ENCODE data around the gene ICE2. TPM values are rescaled to one million over a fixed set of nuclear protein-coding genes. Genes with fewer than 3 reads are reported as not detected.
A peak's percentile ranks its signal among the peaks of the same experiment; 100 is the strongest.

The ICE2 gene
- total RNA-seq, 4 donors from 2014 or later, result 5.8 to 19.0 (median 14.3) TPM

- TF ChIP-seq CTCF (IDR thresholded peaks at IDR 0.05 in 4 of 5, conservative IDR thresholded peaks at IDR 0.05 in 1 of 5) (peak in 1 of 5 experiments; percentile 10), POLR2A (IDR thresholded peaks at IDR 0.05) (no peak)
- Histone ChIP-seq H3K4me1 (peaks cover 87 to 94% of the 10 kb centered on the region in 2 donors), H3K4me3 (peak overlapping the region in 2 of 4 donors; percentile 10 to 16), H3K36me3 (peaks cover 0 to 8% of the 10 kb centered on the region in 2 donors), H3K27me3 (no peaks in the 10 kb centered on the region), H3K9me3 (no peaks in the 10 kb centered on the region), H3K27ac (peak overlapping the region; percentile 94 to 99 (median 98))
- DNase-seq, result peak in 1 of 2 donors; percentile 75
- intact Hi-C loops (cut with DNase I; ENCODE audit: low total_unique reads) (loop anchor here (2.0 kb wide), 1 partner anchor 28 kb away; no protein-coding TSS in a partner anchor), in situ Hi-C loops (cut with MboI; ENCODE audit: low sequenced_read_pairs in 4 of 4) (no loop called here)
- ATAC-seq, result peak; percentile 72 to 81
Measured at GRCh38 chr15:60390871-60391501, 88.0 kb downstream of the ICE2 start.

- Histone ChIP-seq H3K4me3 (peak overlapping the region in 2 of 4 donors; percentile 10 to 20), H3K4me1 (peaks cover 87 to 93% of the 10 kb centered on the region in 2 donors), H3K9me3 (no peaks in the 10 kb centered on the region), H3K27ac (peak overlapping the region in 3 of 4 donors; percentile 15 to 99 (median 98)), H3K27me3 (no peaks in the 10 kb centered on the region), H3K36me3 (peaks cover 0 to 8% of the 10 kb centered on the region in 2 donors)
- DNase-seq, result no peak
- intact Hi-C loops (cut with DNase I; ENCODE audit: low total_unique reads), result loop anchor here (2.0 kb wide), 1 partner anchor 27 kb away; no protein-coding TSS in a partner anchor
- no peak for ATAC-seq
- in situ Hi-C loops (cut with MboI; ENCODE audit: low sequenced_read_pairs in 4 of 4), result no loop called here
- TF ChIP-seq CTCF (IDR thresholded peaks at IDR 0.05 in 4 of 5, conservative IDR thresholded peaks at IDR 0.05 in 1 of 5) (no peak), POLR2A (IDR thresholded peaks at IDR 0.05) (no peak)
Measured at GRCh38 chr15:60390231-60390630, 88.7 kb downstream of the ICE2 start.

GRCh38 chr15:60389261-60390077 is 89.5 kb downstream of the ICE2 start:
- peak overlapping the region; percentile 15 to 98 (median 42) for H3K27ac ChIP-seq
- no peaks in the 10 kb centered on the region for H3K27me3 ChIP-seq
- in situ Hi-C loops (cut with MboI; ENCODE audit: low sequenced_read_pairs in 4 of 4) (no loop called here), intact Hi-C loops (cut with DNase I; ENCODE audit: low total_unique reads) (loop anchor here (2.0 kb wide), 1 partner anchor 27 kb away; no protein-coding TSS in a partner anchor)
- H3K9me3 ChIP-seq, result no peaks in the 10 kb centered on the region
- DNase-seq (no peak), ATAC-seq (no peak)
- H3K4me1 ChIP-seq, result peaks cover 85 to 93% of the 10 kb centered on the region in 2 donors
- peak overlapping the region in 3 of 4 donors; percentile 10 to 20 (median 15) for H3K4me3 ChIP-seq
- peaks cover 0 to 15% of the 10 kb centered on the region in 2 donors for H3K36me3 ChIP-seq
- no peak for TF ChIP-seq POLR2A (IDR thresholded peaks at IDR 0.05)
- no peak for TF ChIP-seq CTCF (IDR thresholded peaks at IDR 0.05 in 4 of 5, conservative IDR thresholded peaks at IDR 0.05 in 1 of 5)

- peaks cover 0 to 34% of the 10 kb centered on the region in 2 donors for H3K36me3 ChIP-seq
Measured at GRCh38 chr15:60387321-60387720, 91.6 kb downstream of the ICE2 start.

More at GRCh38 chr15:60387321-60387720, 91.6 kb downstream of the ICE2 start:
- H3K9me3 ChIP-seq, result no peaks in the 10 kb centered on the region
- H3K4me3 ChIP-seq, result no peak overlapping the region
- DNase-seq (no peak), ATAC-seq (no peak)
- in situ Hi-C loops (cut with MboI; ENCODE audit: low sequenced_read_pairs in 4 of 4), result no loop called here
- TF ChIP-seq CTCF (IDR thresholded peaks at IDR 0.05 in 4 of 5, conservative IDR thresholded peaks at IDR 0.05 in 1 of 5) (no peak), POLR2A (IDR thresholded peaks at IDR 0.05) (no peak)
- no peaks in the 10 kb centered on the region for H3K27me3 ChIP-seq
- intact Hi-C loops (cut with DNase I; ENCODE audit: low total_unique reads), result no loop called here
- H3K4me1 ChIP-seq, result peaks cover 68 to 93% of the 10 kb centered on the region in 2 donors
- H3K27ac ChIP-seq, result peak overlapping the region in 1 of 4 donors; percentile 42
